GM20000 (cell line): ENCODE results near the gene IQCN.

ENCODE experiments used
- DNase-seq: peaks from one replicate; pipeline ENCODE4 v3.0.0; 2012; ENCODE audit warnings: low spot score
- TF ChIP-seq, protein P1 (sequence below): IDR thresholded peaks from 2 replicates; pipeline ENCODE4 v1.5.1; 2012; ENCODE audit warnings: mild to moderate bottlenecking, control low read depth; ENCODE audit errors: extremely low read depth, missing control alignments

Gene IQCN

DNA sequence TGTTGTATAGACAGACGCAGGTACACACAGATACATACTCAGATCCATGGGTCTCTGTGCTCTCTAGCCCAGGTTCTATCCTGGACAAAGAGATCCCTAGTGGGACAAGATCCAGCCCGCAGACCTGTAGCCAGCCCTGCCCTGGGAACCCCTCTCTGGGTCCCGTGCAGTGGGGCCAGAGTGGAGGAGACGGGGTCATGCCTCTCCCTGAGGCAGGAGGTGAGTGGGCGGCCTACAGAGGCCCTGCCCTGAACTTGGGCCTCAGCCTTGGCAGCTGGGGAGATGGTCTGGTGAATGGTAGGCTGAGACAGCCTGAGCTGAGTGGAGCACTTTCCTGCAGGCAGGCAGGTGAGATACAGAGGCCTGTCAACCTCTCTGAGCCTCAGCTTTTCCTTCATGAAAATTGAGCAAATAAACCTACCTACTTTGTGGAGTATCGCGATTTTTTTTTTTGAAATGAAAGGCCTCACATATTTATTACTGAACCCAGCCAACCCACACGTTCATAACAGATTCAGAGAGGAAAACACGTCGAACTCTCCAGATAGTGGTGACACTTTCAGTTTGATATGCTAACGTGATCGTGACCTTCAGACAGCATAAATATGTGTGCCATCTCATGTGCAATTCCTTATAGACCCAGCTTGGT is 10.6 kb upstream of the IQCN start:
- DNase-seq, result peak; percentile 61
- TF ChIP-seq, protein P1, sequence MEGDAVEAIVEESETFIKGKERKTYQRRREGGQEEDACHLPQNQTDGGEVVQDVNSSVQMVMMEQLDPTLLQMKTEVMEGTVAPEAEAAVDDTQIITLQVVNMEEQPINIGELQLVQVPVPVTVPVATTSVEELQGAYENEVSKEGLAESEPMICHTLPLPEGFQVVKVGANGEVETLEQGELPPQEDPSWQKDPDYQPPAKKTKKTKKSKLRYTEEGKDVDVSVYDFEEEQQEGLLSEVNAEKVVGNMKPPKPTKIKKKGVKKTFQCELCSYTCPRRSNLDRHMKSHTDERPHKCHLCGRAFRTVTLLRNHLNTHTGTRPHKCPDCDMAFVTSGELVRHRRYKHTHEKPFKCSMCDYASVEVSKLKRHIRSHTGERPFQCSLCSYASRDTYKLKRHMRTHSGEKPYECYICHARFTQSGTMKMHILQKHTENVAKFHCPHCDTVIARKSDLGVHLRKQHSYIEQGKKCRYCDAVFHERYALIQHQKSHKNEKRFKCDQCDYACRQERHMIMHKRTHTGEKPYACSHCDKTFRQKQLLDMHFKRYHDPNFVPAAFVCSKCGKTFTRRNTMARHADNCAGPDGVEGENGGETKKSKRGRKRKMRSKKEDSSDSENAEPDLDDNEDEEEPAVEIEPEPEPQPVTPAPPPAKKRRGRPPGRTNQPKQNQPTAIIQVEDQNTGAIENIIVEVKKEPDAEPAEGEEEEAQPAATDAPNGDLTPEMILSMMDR, result no peak

- TF ChIP-seq, protein P1, result no peak
- no peak for DNase-seq
These were observed 9.1 kb upstream of the IQCN start for GRCh38 chr19:18283338-18283737.

GRCh38 chr19:18282788-18283141 is 8.5 kb upstream of the IQCN start:
- no peak for DNase-seq
- TF ChIP-seq, protein P1, result no peak

DNA sequence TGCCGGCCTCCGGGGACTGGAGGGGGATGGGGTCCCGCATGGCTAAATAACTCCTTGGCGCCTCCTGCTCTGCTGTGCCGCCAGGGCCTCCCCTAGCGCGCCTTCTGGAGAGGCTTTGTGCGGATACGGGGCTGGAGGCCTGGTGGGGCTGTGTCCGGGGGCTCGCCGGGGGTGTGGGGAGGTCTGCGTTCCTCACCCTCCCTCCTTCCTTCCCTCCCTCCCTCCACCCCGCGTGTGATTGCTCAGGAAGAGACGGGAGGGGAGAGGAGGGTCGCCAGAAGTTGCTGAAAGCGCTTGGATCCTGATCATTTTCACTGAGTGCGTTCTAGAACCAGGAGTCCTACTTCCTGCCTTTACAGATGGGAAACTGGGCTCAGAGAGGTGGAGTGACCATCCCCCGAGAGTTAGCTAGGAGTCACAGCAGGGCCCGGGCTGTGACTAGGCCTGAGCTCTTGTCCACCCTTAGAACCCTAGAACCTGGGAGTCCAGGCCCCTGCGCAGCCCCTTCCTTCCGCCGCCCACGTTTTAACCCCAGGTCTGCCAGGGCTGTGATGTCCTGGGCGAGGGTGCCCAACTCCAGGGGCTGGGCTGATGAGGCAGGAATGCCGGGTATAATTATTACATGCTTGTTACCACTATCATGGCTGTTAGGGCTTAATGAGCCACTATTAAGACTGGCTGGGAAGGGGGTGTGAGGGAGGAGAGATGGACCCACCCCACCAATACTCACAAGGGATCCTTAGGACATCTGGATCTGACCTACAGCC is 8.0 kb upstream of the IQCN start:
- TF ChIP-seq, protein P1, result peak; percentile 3
- DNase-seq, result no peak

GRCh38 chr19:18281082-18282020 is 7.1 kb upstream of the IQCN start, which contains the start of gene JUND:
Gene JUND, minus strand, starts transcription at chr19:18281622. Its CDS starts 138 bp downstream, at chr19:18281484.
- DNase-seq, result peak; percentile 100
- TF ChIP-seq, protein P1, result no peak

GRCh38 chr19:18280247-18281081 is 6.2 kb upstream of the IQCN start:
- DNase-seq, result peak; percentile 92
- TF ChIP-seq, protein P1, result no peak
